ACC112 (cell line): Measurements from ENCODE around the gene TUT1.
A peak's percentile ranks its signal among the peaks of the same experiment; 100 is the strongest.

Source experiments
- H2AFZ ChIP-seq: fragments of 200-600 bp; sonication (generic); one replicate; pipeline ENCODE4 v1.6.0; 2017; ENCODE audit warnings: antibody characterized with exemption, low read length; ENCODE audit not compliant: unreplicated experiment
- H3K27ac ChIP-seq: fragments of 200-600 bp; sonication (generic); 2 replicates; pipeline ENCODE4 v1.5.1; 2014; ENCODE audit warnings: low read depth, mild to moderate bottlenecking, antibody characterized with exemption, low read length, moderate library complexity
- H3K27me3 ChIP-seq: fragments of 200-600 bp; sonication (generic); 2 replicates; pipeline ENCODE4 v1.6.1; 2014; ENCODE audit warnings: mild to moderate bottlenecking, antibody characterized with exemption, low read length, moderate library complexity, mixed read lengths; ENCODE audit not compliant: insufficient read depth
- H3K36me3 ChIP-seq: fragments of 200-600 bp; sonication (generic); 2 replicates; pipeline ENCODE4 v1.6.1; 2016; ENCODE audit warnings: mild to moderate bottlenecking, antibody characterized with exemption, low read length, moderate library complexity, mixed read lengths; ENCODE audit not compliant: insufficient read depth
- H3K4me1 ChIP-seq: fragments of 200-600 bp; sonication (generic); one replicate; pipeline ENCODE4 v1.6.1; 2016; ENCODE audit warnings: low read length, mixed read lengths; ENCODE audit not compliant: insufficient read depth, unreplicated experiment, control insufficient read depth
- H3K4me3 ChIP-seq: fragments of 200-600 bp; sonication (generic); 2 replicates; pipeline ENCODE4 v1.5.1; 2014; ENCODE audit warnings: mild to moderate bottlenecking, low read depth, low read length
- H3K79me2 ChIP-seq: fragments of 200-600 bp; sonication (generic); one replicate; pipeline ENCODE4 v1.6.0; 2016; ENCODE audit warnings: low read length; ENCODE audit not compliant: control insufficient read depth, unreplicated experiment, insufficient read depth

The TUT1 gene

GRCh38 chr11:62604460-62605120 is 13.3 kb upstream of the TUT1 start:
- Histone ChIP-seq H3K27ac (no peak overlapping the region), H3K79me2 (peaks cover 22% of the 10 kb centered on the region), H3K4me1 (peaks cover 13% of the 10 kb centered on the region), H2AFZ (no peak overlapping the region), H3K36me3 (peaks cover 13% of the 10 kb centered on the region; the same call in 1 of the 2 replicates), H3K27me3 (no peaks in the 10 kb centered on the region), H3K4me3 (no peak overlapping the region)

- peaks cover 14% of the 10 kb centered on the region; the same call in 1 of the 2 replicates for H3K36me3 ChIP-seq
- H3K27me3 ChIP-seq, result no peaks in the 10 kb centered on the region
- no peak overlapping the region for H3K27ac ChIP-seq
- H3K4me3 ChIP-seq, result no peak overlapping the region
- H3K4me1 ChIP-seq, result peaks cover 16% of the 10 kb centered on the region
- peaks cover 25% of the 10 kb centered on the region for H3K79me2 ChIP-seq
- H2AFZ ChIP-seq, result no peak overlapping the region
These were observed 12.5 kb upstream of the TUT1 start for GRCh38 chr11:62603776-62604299.

GRCh38 chr11:62603072-62603408 is 11.7 kb upstream of the TUT1 start:
- Histone ChIP-seq H3K36me3 (peaks cover 19% of the 10 kb centered on the region; the same call in 1 of the 2 replicates), H3K4me3 (peak overlapping the region; percentile 92), H2AFZ (no peak overlapping the region), H3K4me1 (peaks cover 21% of the 10 kb centered on the region), H3K79me2 (peaks cover 33% of the 10 kb centered on the region), H3K27me3 (no peaks in the 10 kb centered on the region), H3K27ac (no peak overlapping the region)

- Histone ChIP-seq H3K79me2 (peaks cover 38% of the 10 kb centered on the region), H3K4me1 (peaks cover 21% of the 10 kb centered on the region), H2AFZ (peak overlapping the region; percentile 76), H3K36me3 (peaks cover 25% of the 10 kb centered on the region; the same call in 1 of the 2 replicates), H3K27ac (peak overlapping the region; percentile 52), H3K27me3 (no peaks in the 10 kb centered on the region), H3K4me3 (peak overlapping the region; percentile 92)
These were observed 11.1 kb upstream of the TUT1 start for GRCh38 chr11:62602141-62603071.

- Histone ChIP-seq H3K36me3 (peaks cover 28% of the 10 kb centered on the region; the same call in 1 of the 2 replicates), H2AFZ (peak within 1 kb of the TSS; percentile 78), H3K4me3 (peak within 1 kb of the TSS; percentile 92)
These were observed 10.2 kb upstream of the TUT1 start, which contains the start of gene MTA2 for GRCh38 chr11:62601372-62602140. MTA2 (minus strand) TSS chr11:62601865; CDS start chr11:62601450, 415 bp downstream.

GRCh38 chr11:62601122-62601371 is 9.7 kb upstream of the TUT1 start:
- H3K4me1 ChIP-seq, result peaks cover 21% of the 10 kb centered on the region
- peaks cover 40% of the 10 kb centered on the region for H3K79me2 ChIP-seq
- H3K4me3 ChIP-seq, result peak overlapping the region; percentile 92
- peak overlapping the region; percentile 83 for H3K27ac ChIP-seq
- H2AFZ ChIP-seq, result peak overlapping the region; percentile 78
- peaks cover 25% of the 10 kb centered on the region; the same call in 1 of the 2 replicates for H3K36me3 ChIP-seq
- H3K27me3 ChIP-seq, result no peaks in the 10 kb centered on the region

More at GRCh38 chr11:62601372-62602140, 10.2 kb upstream of the TUT1 start, which contains the start of gene MTA2:
- Histone ChIP-seq H3K4me1 (peaks cover 21% of the 10 kb centered on the region), H3K27ac (peak within 1 kb of the TSS; percentile 83), H3K79me2 (peaks cover 39% of the 10 kb centered on the region), H3K27me3 (no peaks in the 10 kb centered on the region)

- no peak overlapping the region for H2AFZ ChIP-seq
- no peaks in the 10 kb centered on the region for H3K27me3 ChIP-seq
- H3K4me1 ChIP-seq, result peaks cover 21% of the 10 kb centered on the region
- H3K79me2 ChIP-seq, result peaks cover 40% of the 10 kb centered on the region
- H3K4me3 ChIP-seq, result peak overlapping the region; percentile 92
- peak overlapping the region; percentile 83 for H3K27ac ChIP-seq
- H3K36me3 ChIP-seq, result peaks cover 22% of the 10 kb centered on the region; the same call in 1 of the 2 replicates
These were observed 9.2 kb upstream of the TUT1 start for GRCh38 chr11:62600367-62601121.

- Histone ChIP-seq H3K27me3 (no peaks in the 10 kb centered on the region), H3K79me2 (peaks cover 40% of the 10 kb centered on the region), H3K36me3 (peaks cover 22% of the 10 kb centered on the region; the same call in 1 of the 2 replicates), H2AFZ (no peak overlapping the region), H3K4me1 (peaks cover 21% of the 10 kb centered on the region), H3K4me3 (peak overlapping the region; percentile 92), H3K27ac (peak overlapping the region; percentile 83; the same call in 1 of the 2 replicates)
These were observed 8.6 kb upstream of the TUT1 start for GRCh38 chr11:62599901-62600300.

- H3K79me2 ChIP-seq, result peaks cover 40% of the 10 kb centered on the region
- H2AFZ ChIP-seq, result no peak overlapping the region
- H3K36me3 ChIP-seq, result peaks cover 22% of the 10 kb centered on the region; the same call in 1 of the 2 replicates
- H3K27me3 ChIP-seq, result no peaks in the 10 kb centered on the region
- peak overlapping the region; percentile 92 for H3K4me3 ChIP-seq
- H3K27ac ChIP-seq, result peak overlapping the region; percentile 83; the same call in 1 of the 2 replicates
- peaks cover 21% of the 10 kb centered on the region for H3K4me1 ChIP-seq
These were observed 7.9 kb upstream of the TUT1 start for GRCh38 chr11:62599069-62599696.
